ENCODE results near the gene CISTR.

Gene CISTR

DNA sequence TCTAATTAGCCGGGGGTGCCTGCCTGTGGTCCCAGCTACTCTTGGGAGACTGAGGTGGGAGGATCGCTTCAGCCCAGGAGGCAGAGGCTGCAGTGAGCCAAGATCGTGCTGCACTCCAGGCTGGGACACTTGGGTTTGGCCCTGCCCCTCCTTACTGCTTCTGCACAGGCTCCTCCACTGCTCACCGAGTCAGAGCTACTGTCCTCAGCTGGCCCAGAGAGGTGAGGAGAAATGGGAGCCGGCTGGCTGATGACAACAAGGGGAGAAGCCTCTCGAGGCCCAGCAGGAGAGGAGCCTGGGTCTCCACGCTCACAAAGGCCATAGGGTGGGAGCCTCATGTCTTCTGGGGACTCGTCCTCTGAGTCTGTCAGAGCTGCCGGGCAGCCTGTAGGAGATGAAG lies 38.3 kb downstream of the CISTR start:
- TF ChIP-seq, protein P1, sequence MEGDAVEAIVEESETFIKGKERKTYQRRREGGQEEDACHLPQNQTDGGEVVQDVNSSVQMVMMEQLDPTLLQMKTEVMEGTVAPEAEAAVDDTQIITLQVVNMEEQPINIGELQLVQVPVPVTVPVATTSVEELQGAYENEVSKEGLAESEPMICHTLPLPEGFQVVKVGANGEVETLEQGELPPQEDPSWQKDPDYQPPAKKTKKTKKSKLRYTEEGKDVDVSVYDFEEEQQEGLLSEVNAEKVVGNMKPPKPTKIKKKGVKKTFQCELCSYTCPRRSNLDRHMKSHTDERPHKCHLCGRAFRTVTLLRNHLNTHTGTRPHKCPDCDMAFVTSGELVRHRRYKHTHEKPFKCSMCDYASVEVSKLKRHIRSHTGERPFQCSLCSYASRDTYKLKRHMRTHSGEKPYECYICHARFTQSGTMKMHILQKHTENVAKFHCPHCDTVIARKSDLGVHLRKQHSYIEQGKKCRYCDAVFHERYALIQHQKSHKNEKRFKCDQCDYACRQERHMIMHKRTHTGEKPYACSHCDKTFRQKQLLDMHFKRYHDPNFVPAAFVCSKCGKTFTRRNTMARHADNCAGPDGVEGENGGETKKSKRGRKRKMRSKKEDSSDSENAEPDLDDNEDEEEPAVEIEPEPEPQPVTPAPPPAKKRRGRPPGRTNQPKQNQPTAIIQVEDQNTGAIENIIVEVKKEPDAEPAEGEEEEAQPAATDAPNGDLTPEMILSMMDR (IDR thresholded peaks at IDR 0.05; ENCODE audit: low read depth, low read length): no peak
- DNase-seq: no peak
- H3K27ac ChIP-seq: no peak overlapping the region
- H3K36me3 ChIP-seq: no peaks in the 10 kb centered on the region; the same call in 1 of the 2 replicates
- no peak overlapping the region for H3K4me3 ChIP-seq (ENCODE audit: low read depth, low read length)
- H3K9me3 ChIP-seq (ENCODE audit: severe bottlenecking): no peaks in the 10 kb centered on the region
- H3K27me3 ChIP-seq (ENCODE audit: insufficient read depth, low read depth, severe bottlenecking): no peaks in the 10 kb centered on the region

DNA sequence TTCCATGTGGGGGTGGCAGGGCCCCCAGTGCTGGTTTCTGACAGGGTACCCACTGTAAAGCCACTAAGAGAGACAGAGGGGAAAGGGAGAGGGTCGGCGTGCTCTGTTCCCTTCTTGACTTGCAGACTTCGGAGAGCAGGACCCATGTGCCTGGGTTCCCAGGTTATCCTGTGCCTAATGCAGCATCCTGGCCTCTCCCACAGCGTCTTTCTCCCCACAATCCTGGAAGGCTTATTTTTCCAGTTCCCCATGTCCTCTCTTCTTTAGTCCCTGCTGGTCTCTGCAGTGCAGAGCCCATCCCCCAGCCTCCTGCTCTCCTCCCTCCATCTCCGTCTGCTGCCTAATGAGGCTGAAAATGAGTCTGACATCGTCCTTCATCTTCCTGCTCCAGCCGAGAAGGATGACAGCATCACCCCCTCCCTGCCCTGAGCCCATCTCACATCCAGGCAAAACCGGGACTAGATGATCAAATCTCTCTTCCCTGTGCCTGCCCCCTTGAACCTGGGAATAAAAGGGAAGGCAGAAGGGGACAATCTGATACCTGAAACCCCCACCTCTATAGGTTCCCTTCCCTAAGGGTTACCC lies 39.6 kb downstream of the CISTR start:
- DNase-seq: peak; percentile 19
- TF ChIP-seq, protein P1 (IDR thresholded peaks at IDR 0.05; ENCODE audit: low read depth, low read length): no peak
- Histone ChIP-seq H3K36me3 (no peaks in the 10 kb centered on the region; the same call in 1 of the 2 replicates), H3K4me3 (ENCODE audit: low read depth, low read length) (no peak overlapping the region), H3K27me3 (ENCODE audit: insufficient read depth, low read depth, severe bottlenecking) (no peaks in the 10 kb centered on the region), H3K27ac (no peak overlapping the region), H3K9me3 (ENCODE audit: severe bottlenecking) (no peaks in the 10 kb centered on the region)

DNA sequence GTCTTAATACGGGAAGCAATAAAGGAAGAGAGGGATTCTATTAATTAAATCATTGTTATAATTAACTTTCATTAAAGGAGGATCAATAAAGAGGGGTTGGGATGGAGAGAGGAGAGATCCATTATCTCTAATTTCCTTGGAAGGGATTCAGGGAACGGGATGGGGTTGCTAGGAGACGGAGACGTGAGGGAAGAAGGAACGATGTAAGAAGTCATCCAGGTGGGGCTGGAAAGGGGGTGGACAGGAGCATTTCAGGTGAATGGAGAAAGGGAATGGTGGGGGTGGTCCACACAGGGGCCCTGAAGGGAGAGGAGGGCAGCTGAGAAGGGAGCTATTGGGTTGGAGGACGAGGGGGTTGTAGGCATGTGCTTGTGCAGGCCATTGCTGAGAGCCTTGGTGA lies 41.7 kb downstream of the CISTR start:
- DNase-seq: no peak
- TF ChIP-seq, protein P1 (IDR thresholded peaks at IDR 0.05; ENCODE audit: low read depth, low read length): no peak
- no peaks in the 10 kb centered on the region for H3K9me3 ChIP-seq (ENCODE audit: severe bottlenecking)
- H3K36me3 ChIP-seq: no peaks in the 10 kb centered on the region
- no peak overlapping the region for H3K27ac ChIP-seq
- no peak overlapping the region for H3K4me3 ChIP-seq (ENCODE audit: low read depth, low read length)
- H3K27me3 ChIP-seq (ENCODE audit: insufficient read depth, low read depth, severe bottlenecking): no peaks in the 10 kb centered on the region

DNA sequence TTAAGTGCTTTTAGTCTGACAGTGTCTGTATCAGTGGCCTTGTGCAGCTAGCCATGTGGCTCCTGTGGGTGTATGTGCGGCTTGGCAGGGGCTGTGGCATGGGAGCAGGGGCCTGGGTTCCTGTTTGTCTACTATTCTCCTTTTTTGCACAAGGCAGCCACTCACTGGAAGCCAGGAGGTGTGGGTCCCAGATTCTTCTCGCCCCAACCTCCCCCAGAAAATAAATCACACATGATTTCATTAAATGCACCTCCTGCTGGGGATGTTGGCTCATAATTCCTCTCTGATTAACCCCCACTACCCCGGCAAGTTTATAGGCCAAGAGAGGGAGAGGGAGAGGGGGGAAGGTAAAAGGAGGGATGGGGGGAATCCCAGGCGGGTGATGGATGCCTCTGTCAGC lies 42.1 kb downstream of the CISTR start:
- TF ChIP-seq, protein P1 (IDR thresholded peaks at IDR 0.05; ENCODE audit: low read depth, low read length): no peak
- H3K4me3 ChIP-seq (ENCODE audit: low read depth, low read length): no peak overlapping the region
- DNase-seq: no peak

DNA sequence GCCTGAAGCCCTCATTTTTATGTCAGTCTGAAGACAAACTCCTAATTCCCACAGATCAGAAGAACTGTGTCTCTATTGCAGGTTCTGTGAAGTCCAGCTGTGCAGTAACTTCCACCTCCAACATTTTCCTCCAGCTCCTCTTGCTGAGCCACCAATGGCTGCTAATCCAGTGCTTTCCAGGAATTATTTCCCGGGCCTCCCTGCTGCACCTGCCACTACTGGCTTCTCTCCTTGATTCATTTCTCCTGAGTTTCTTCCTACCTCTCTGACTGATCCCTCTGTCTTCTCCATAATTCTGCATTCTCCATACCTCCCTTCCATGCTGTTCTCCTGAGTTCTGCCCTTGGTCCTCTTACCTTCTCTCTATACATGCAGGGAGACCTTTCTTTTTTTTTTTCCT lies 45.7 kb downstream of the CISTR start:
- no peak overlapping the region for H3K4me3 ChIP-seq (ENCODE audit: low read depth, low read length)
- no peaks in the 10 kb centered on the region for H3K9me3 ChIP-seq (ENCODE audit: severe bottlenecking)
- no peaks in the 10 kb centered on the region for H3K36me3 ChIP-seq
- DNase-seq: peak; percentile 36
- no peak overlapping the region for H3K27ac ChIP-seq
- H3K27me3 ChIP-seq (ENCODE audit: insufficient read depth, low read depth, severe bottlenecking): no peaks in the 10 kb centered on the region
- TF ChIP-seq, protein P1 (IDR thresholded peaks at IDR 0.05; ENCODE audit: low read depth, low read length): no peak

More for the DNA sequence above, 42.1 kb downstream of the CISTR start:
- no peaks in the 10 kb centered on the region for H3K27me3 ChIP-seq (ENCODE audit: insufficient read depth, low read depth, severe bottlenecking)
- no peak overlapping the region for H3K27ac ChIP-seq
- H3K9me3 ChIP-seq (ENCODE audit: severe bottlenecking): no peaks in the 10 kb centered on the region
- H3K36me3 ChIP-seq: no peaks in the 10 kb centered on the region

DNA sequence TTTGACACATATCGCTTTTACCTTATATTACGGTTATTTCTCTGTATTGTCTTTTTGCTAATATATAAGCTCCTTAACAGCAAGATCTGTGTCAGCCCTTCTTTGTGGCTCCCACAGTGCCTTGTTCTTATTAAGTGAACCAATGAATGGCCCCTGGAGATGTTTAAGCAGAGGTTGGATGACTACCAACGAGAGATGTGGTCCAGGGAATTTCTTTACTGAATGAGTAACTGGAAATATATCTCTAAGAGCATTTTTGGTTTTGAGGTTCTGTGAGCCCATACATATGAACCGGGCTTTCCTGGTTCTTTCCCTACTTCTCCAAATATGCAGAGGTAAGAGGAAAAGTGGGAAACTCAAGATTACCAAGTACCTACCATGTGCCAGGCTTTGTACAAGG lies 48.0 kb downstream of the CISTR start:
- Histone ChIP-seq H3K4me3 (ENCODE audit: low read depth, low read length) (no peak overlapping the region), H3K27ac (no peak overlapping the region), H3K36me3 (no peaks in the 10 kb centered on the region), H3K27me3 (ENCODE audit: insufficient read depth, low read depth, severe bottlenecking) (no peaks in the 10 kb centered on the region), H3K9me3 (ENCODE audit: severe bottlenecking) (no peaks in the 10 kb centered on the region)
- no peak for DNase-seq
- TF ChIP-seq, protein P1 (IDR thresholded peaks at IDR 0.05; ENCODE audit: low read depth, low read length): no peak
